Measurements from ENCODE around the gene ASPHD1.
"Not testable (repeated sequence)": the region's sequence is repeated elsewhere in the genome, so short reads cannot be mapped to it uniquely, and the experiment has no call there.

The ASPHD1 gene

GRCh38 chr16:29878172-29878571 lies 22.1 kb upstream of the ASPHD1 start:
- no peak for DNase-seq

GRCh38 chr16:29881050-29881449 lies 19.2 kb upstream of the ASPHD1 start:
- no peak for DNase-seq

GRCh38 chr16:29883987-29884386 lies 16.3 kb upstream of the ASPHD1 start:
- DNase-seq = no peak

- DNase-seq = not testable (repeated sequence)
Observed at GRCh38 chr16:29889372-29889771, 10.9 kb upstream of the ASPHD1 start.

- no peak for DNase-seq
Observed at GRCh38 chr16:29891525-29892457, 8.5 kb upstream of the ASPHD1 start.

- no peak for DNase-seq
Observed at GRCh38 chr16:29892458-29892813, 7.9 kb upstream of the ASPHD1 start.

GRCh38 chr16:29893553-29893952 lies 6.7 kb upstream of the ASPHD1 start:
- no peak for DNase-seq

- DNase-seq = no peak
Observed at GRCh38 chr16:29894352-29894751, 5.9 kb upstream of the ASPHD1 start.

- DNase-seq = no peak
Observed at GRCh38 chr16:29896841-29897240, 3.4 kb upstream of the ASPHD1 start.

- no peak for DNase-seq
Observed at GRCh38 chr16:29897333-29897732, 3.0 kb upstream of the ASPHD1 start.

- peak; percentile 44 for DNase-seq
Observed at GRCh38 chr16:29898135-29898803, 2.0 kb upstream of the ASPHD1 start.

GRCh38 chr16:29898804-29899515 lies 1.3 kb upstream of the ASPHD1 start:
- peak; percentile 54 for DNase-seq

- peak; percentile 93 for DNase-seq
Observed at GRCh38 chr16:29899516-29900101, 679 bp upstream of the ASPHD1 start, which contains the start of gene SEZ6L2. Gene SEZ6L2, minus strand, starts transcription at chr16:29899550. Its CDS starts 531 bp downstream, at chr16:29899019.

GRCh38 chr16:29900888-29901606 lies 759 bp downstream of the ASPHD1 start:
- peak; percentile 12 for DNase-seq

GRCh38 chr16:29901607-29901945 lies 1.3 kb downstream of the ASPHD1 start:
- no peak for DNase-seq

- no peak for DNase-seq
Observed at GRCh38 chr16:29903590-29903989, 3.3 kb downstream of the ASPHD1 start.

GRCh38 chr16:29904947-29905346 lies 4.7 kb downstream of the ASPHD1 start:
- DNase-seq = no peak

GRCh38 chr16:29905668-29906067 lies 5.4 kb downstream of the ASPHD1 start:
- no peak for DNase-seq

- DNase-seq = no peak
Observed at GRCh38 chr16:29906520-29907244, 6.4 kb downstream of the ASPHD1 start.

GRCh38 chr16:29907973-29908372 lies 7.7 kb downstream of the ASPHD1 start:
- DNase-seq = no peak

GRCh38 chr16:29908719-29909220 lies 8.5 kb downstream of the ASPHD1 start:
- DNase-seq = no peak

- no peak for DNase-seq
Observed at GRCh38 chr16:29909391-29909790, 9.1 kb downstream of the ASPHD1 start.

Measured in retina (tissue), 1 donor.